ENCODE results near the gene GGT5.
"Not testable (repeated sequence)": the region's sequence is repeated elsewhere in the genome, so short reads cannot be mapped to it uniquely, and the experiment has no call there.

- not testable (repeated sequence) for TF ChIP-seq TP53 (CRISPR knock-in tag; conservative IDR thresholded peaks at IDR 0.05); PRDM15 (CRISPR knock-in tag; IDR thresholded peaks at IDR 0.05); POLR2A (IDR thresholded peaks at IDR 0.05; ENCODE audit: insufficient read depth in 1 of 2, low read depth in 2 of 2, low read length in 2 of 2); RELA (CRISPR knock-in tag; IDR thresholded peaks at IDR 0.05); TCF7L2 (IDR thresholded peaks at IDR 0.05; ENCODE audit: low read depth, low read length); MYC (CRISPR knock-in tag; IDR thresholded peaks at IDR 0.05; ENCODE audit: borderline replicate concordance); AFF4 (CRISPR knock-in tag; IDR thresholded peaks at IDR 0.05)
These were observed 6.7 kb downstream of the GGT5 start for GRCh38 chr22:24238101-24238694.

All from HepG2 (cell line).